ENCODE results near the gene FDX2.
"Not testable (repeated sequence)": the region's sequence is repeated elsewhere in the genome, so short reads cannot be mapped to it uniquely, and the experiment has no call there.

The FDX2 gene

DNA sequence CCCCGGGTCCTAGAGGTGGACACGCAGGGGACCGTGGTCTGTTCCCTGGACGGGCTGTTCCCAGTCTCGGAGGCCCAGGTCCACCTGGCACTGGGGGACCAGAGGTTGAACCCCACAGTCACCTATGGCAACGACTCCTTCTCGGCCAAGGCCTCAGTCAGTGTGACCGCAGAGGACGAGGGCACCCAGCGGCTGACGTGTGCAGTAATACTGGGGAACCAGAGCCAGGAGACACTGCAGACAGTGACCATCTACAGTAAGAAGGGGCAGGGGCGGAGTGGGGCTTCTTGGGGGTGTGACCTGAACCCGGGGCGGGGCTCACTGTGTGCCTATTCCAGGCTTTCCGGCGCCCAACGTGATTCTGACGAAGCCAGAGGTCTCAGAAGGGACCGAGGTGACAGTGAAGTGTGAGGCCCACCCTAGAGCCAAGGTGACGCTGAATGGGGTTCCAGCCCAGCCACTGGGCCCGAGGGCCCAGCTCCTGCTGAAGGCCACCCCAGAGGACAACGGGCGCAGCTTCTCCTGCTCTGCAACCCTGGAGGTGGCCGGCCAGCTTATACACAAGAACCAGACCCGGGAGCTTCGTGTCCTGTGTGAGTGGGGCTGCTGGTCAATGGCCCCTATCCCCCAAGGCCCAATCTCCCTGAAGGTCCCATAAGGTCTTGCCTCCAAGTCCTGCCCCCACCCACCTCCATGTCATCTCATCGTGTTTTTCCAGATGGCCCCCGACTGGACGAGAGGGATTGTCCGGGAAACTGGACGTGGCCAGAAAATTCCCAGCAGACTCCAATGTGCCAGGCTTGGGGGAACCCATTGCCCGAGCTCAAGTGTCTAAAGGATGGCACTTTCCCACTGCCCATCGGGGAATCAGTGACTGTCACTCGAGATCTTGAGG lies 31.5 kb downstream of the FDX2 start:
- ATAC-seq (ENCODE audit: insufficient read depth, low read depth) (no peak), DNase-seq (no peak)
- H3K9me3 ChIP-seq (ENCODE audit: insufficient read depth, low read length, severe bottlenecking) = no peaks in the 10 kb centered on the region
- peaks cover 17% of the 10 kb centered on the region for H3K36me3 ChIP-seq (ENCODE audit: insufficient read depth, low read length)
- peaks cover 23% of the 10 kb centered on the region for H3K4me1 ChIP-seq (ENCODE audit: insufficient read depth, low read length)
- no peaks in the 10 kb centered on the region for H4K20me1 ChIP-seq (ENCODE audit: insufficient read depth, low read length)
- H3K27ac ChIP-seq (ENCODE audit: low read length) = no peak overlapping the region
- no peaks in the 10 kb centered on the region for H3K27me3 ChIP-seq (ENCODE audit: insufficient read depth, low read length, poor library complexity)
- no peak overlapping the region for H3K4me3 ChIP-seq (ENCODE audit: low read depth in 1 of 2, low read length in 2 of 2)
- no peaks in the 10 kb centered on the region for H3K79me2 ChIP-seq (ENCODE audit: insufficient read depth, low read length)
- H3K9ac ChIP-seq (ENCODE audit: low read depth, low read length) = no peak overlapping the region
- TF ChIP-seq EZH2 (IDR thresholded peaks at IDR 0.05; ENCODE audit: borderline replicate concordance, low read depth, low read length, severe bottlenecking) = no peak
- TF ChIP-seq, protein P1, sequence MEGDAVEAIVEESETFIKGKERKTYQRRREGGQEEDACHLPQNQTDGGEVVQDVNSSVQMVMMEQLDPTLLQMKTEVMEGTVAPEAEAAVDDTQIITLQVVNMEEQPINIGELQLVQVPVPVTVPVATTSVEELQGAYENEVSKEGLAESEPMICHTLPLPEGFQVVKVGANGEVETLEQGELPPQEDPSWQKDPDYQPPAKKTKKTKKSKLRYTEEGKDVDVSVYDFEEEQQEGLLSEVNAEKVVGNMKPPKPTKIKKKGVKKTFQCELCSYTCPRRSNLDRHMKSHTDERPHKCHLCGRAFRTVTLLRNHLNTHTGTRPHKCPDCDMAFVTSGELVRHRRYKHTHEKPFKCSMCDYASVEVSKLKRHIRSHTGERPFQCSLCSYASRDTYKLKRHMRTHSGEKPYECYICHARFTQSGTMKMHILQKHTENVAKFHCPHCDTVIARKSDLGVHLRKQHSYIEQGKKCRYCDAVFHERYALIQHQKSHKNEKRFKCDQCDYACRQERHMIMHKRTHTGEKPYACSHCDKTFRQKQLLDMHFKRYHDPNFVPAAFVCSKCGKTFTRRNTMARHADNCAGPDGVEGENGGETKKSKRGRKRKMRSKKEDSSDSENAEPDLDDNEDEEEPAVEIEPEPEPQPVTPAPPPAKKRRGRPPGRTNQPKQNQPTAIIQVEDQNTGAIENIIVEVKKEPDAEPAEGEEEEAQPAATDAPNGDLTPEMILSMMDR (IDR thresholded peaks at IDR 0.05; ENCODE audit: borderline replicate concordance, extremely low read depth, low read length, poor library complexity, severe bottlenecking) = no peak
- no peak overlapping the region for H3K4me2 ChIP-seq (ENCODE audit: insufficient read depth, low read length)
- H2AFZ ChIP-seq (ENCODE audit: low read depth, low read length) = no peak overlapping the region

DNA sequence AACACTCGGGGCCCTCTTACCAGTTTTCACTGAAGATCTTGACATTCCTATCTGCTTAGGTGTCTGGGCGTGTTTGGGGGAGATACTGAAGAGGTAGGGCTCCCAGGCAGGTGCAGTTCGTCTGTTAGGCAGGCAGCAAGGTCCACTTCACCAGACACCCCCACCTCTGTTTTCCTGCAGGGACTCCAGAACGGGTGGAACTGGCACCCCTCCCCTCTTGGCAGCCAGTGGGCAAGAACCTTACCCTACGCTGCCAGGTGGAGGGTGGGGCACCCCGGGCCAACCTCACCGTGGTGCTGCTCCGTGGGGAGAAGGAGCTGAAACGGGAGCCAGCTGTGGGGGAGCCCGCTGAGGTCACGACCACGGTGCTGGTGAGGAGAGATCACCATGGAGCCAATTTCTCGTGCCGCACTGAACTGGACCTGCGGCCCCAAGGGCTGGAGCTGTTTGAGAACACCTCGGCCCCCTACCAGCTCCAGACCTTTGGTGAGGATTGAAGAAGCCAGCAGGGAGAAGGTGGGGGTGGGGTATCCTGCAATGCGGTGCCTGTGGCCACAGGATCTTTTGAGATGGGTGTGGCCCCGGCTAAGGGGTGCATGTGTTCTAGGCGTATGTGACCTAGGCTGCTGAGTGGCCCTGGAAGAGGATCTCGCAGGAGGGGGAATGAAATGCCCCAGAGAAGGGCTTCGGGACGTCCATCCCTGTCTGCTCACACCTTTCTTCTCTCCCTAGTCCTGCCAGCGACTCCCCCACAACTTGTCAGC lies 32.3 kb downstream of the FDX2 start:
- Histone ChIP-seq H3K27me3 (ENCODE audit: insufficient read depth, low read length, poor library complexity) (no peaks in the 10 kb centered on the region), H3K4me2 (ENCODE audit: insufficient read depth, low read length) (no peak overlapping the region), H3K4me1 (ENCODE audit: insufficient read depth, low read length) (peaks cover 23% of the 10 kb centered on the region), H3K79me2 (ENCODE audit: insufficient read depth, low read length) (no peaks in the 10 kb centered on the region), H3K9me3 (ENCODE audit: insufficient read depth, low read length, severe bottlenecking) (no peaks in the 10 kb centered on the region), H2AFZ (ENCODE audit: low read depth, low read length) (no peak overlapping the region), H3K27ac (ENCODE audit: low read length) (no peak overlapping the region), H4K20me1 (ENCODE audit: insufficient read depth, low read length) (no peaks in the 10 kb centered on the region), H3K4me3 (ENCODE audit: low read depth in 1 of 2, low read length in 2 of 2) (no peak overlapping the region), H3K36me3 (ENCODE audit: insufficient read depth, low read length) (peaks cover 17% of the 10 kb centered on the region), H3K9ac (ENCODE audit: low read depth, low read length) (no peak overlapping the region)
- TF ChIP-seq, protein P1 (IDR thresholded peaks at IDR 0.05; ENCODE audit: borderline replicate concordance, extremely low read depth, low read length, poor library complexity, severe bottlenecking) = no peak
- TF ChIP-seq EZH2 (IDR thresholded peaks at IDR 0.05; ENCODE audit: borderline replicate concordance, low read depth, low read length, severe bottlenecking) = no peak
- no peak for DNase-seq
- no peak for ATAC-seq (ENCODE audit: insufficient read depth, low read depth)

DNA sequence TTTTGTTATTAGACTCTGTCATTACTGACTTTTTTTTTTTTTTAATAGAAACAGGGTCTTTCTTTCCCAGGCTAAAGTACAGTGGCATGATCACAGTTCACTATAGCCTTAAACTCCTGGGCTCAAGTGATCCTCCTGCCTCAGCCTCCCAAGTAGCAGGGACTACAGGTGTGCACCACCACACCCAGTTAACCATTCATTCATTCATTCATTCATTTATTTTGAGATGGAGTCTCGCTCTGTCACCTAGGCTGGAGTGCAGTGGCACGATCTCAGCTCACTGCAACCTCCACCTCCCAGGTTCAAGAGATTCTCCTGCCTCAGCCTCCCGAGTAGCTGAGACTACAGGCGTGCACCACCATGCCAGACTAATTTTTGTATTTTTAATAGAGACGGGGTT lies 33.8 kb downstream of the FDX2 start:
- DNase-seq; H3K4me3 ChIP-seq (ENCODE audit: low read depth in 1 of 2, low read length in 2 of 2); H3K27ac ChIP-seq (ENCODE audit: low read length); H3K9me3 ChIP-seq (ENCODE audit: insufficient read depth, low read length, severe bottlenecking); H3K9ac ChIP-seq (ENCODE audit: low read depth, low read length); H3K27me3 ChIP-seq (ENCODE audit: insufficient read depth, low read length, poor library complexity); H4K20me1 ChIP-seq (ENCODE audit: insufficient read depth, low read length); H3K79me2 ChIP-seq (ENCODE audit: insufficient read depth, low read length); H2AFZ ChIP-seq (ENCODE audit: low read depth, low read length); ATAC-seq (ENCODE audit: insufficient read depth, low read depth); H3K4me2 ChIP-seq (ENCODE audit: insufficient read depth, low read length): not testable (repeated sequence)
- H3K36me3 ChIP-seq (ENCODE audit: insufficient read depth, low read length) = peaks cover 17% of the 10 kb centered on the region
- peaks cover 17% of the 10 kb centered on the region for H3K4me1 ChIP-seq (ENCODE audit: insufficient read depth, low read length)

Measured in DND-41 (cell line).